Breast epithelium (tissue), 3 donors: ENCODE data around the gene GMDS.

Source experiments
- POLR2A ChIP-seq: fragments of 450-650 bp; IDR thresholded peaks from one replicate; pipeline ENCODE4 v1.6.1; 2016; ENCODE audit warnings: antibody characterized with exemption, mild to moderate bottlenecking, moderate library complexity
- TF ChIP-seq, protein P1 (sequence below), 3 donors: fragments of 450-650 bp; IDR thresholded peaks; one replicate each; pipeline ENCODE4 v1.5.1; 2016 to 2017; ENCODE audit warnings: antibody characterized with exemption in 3 of 3, mild to moderate bottlenecking in 3 of 3, moderate library complexity in 3 of 3

DNA sequence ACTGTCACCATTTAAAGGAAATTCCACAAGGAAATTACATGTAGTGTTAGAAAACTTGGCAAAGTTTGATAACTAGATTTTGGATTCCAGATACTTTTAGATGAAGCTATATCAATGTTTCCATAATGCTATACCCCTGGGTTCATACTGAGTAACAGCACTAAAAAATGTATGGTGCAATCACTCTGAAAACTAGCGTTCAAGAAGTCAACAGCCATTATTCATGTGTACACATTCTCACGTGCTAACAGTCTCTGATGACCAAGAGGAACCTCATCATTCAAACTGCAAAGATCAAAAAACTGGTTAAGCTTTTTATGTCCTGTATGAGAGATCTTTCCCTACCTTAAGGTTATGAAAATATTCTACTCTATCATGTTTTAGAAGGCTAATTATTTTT, 197.6 kb downstream of the GMDS start:
- TF ChIP-seq, protein P1, sequence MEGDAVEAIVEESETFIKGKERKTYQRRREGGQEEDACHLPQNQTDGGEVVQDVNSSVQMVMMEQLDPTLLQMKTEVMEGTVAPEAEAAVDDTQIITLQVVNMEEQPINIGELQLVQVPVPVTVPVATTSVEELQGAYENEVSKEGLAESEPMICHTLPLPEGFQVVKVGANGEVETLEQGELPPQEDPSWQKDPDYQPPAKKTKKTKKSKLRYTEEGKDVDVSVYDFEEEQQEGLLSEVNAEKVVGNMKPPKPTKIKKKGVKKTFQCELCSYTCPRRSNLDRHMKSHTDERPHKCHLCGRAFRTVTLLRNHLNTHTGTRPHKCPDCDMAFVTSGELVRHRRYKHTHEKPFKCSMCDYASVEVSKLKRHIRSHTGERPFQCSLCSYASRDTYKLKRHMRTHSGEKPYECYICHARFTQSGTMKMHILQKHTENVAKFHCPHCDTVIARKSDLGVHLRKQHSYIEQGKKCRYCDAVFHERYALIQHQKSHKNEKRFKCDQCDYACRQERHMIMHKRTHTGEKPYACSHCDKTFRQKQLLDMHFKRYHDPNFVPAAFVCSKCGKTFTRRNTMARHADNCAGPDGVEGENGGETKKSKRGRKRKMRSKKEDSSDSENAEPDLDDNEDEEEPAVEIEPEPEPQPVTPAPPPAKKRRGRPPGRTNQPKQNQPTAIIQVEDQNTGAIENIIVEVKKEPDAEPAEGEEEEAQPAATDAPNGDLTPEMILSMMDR (IDR thresholded peaks at IDR 0.05) = no peak
- no peak for TF ChIP-seq POLR2A
